H1 (cell line): ENCODE results near the gene TCFL5. TPM values are rescaled to one million over a fixed set of nuclear protein-coding genes. Genes with fewer than 3 reads are reported as not detected.

ENCODE experiments used
- CBX8 ChIP-seq: fragments of 300-800, 300-1000 bp; sonication (generic); IDR thresholded peaks from 2 replicates; pipeline ENCODE4 v1.7.1; 2016; ENCODE audit warnings: low read depth, low read length, borderline replicate concordance
- CHD2 ChIP-seq: IDR thresholded peaks from 2 replicates; pipeline ENCODE4 v1.6.1; 2012; ENCODE audit warnings: low read length, improper control_type of control experiment
- FOSL1 ChIP-seq: IDR thresholded peaks from 2 replicates; pipeline ENCODE4 v1.6.1; 2011; ENCODE audit warnings: mild to moderate bottlenecking, low read depth, low read length, moderate library complexity; ENCODE audit not compliant: insufficient read depth
- JUND ChIP-seq: IDR thresholded peaks from 2 replicates; pipeline ENCODE4 v1.6.1; 2011; ENCODE audit warnings: mild to moderate bottlenecking, improper control_type of control experiment, low read length
- KDM1A ChIP-seq: fragments of 200-600, 300-600 bp; sonication (generic); IDR thresholded peaks from 2 replicates; pipeline ENCODE4 v1.7.1; 2016; ENCODE audit warnings: mild to moderate bottlenecking, low read length, borderline replicate concordance
- POLR2A ChIP-seq, 2 experiments: IDR thresholded peaks; 1 replicate in 1 of 2; 2 replicates in 1 of 2; pipeline ENCODE4 v1.6.1; 2011; ENCODE audit warnings: low read depth in 2 of 2, low read length in 2 of 2, mild to moderate bottlenecking in 2 of 2; ENCODE audit errors: control extremely low read depth in 1 of 2
- SP1 ChIP-seq: IDR thresholded peaks from 2 replicates; pipeline ENCODE4 v1.6.1; 2011; ENCODE audit warnings: low read depth, low read length
- YY1 ChIP-seq: IDR thresholded peaks from 2 replicates; pipeline ENCODE4 v1.6.1; 2011; ENCODE audit warnings: low read depth, mild to moderate bottlenecking, low read length
- polyA plus RNA-seq, 7 experiments: library from polyadenylated mRNA; depleted of rRNA in 3 of 7; stranded (reverse) in 5 of 7; unstranded in 2 of 7; fragments of >200 nt in 5 of 7; fragments of 200-250 nt in 2 of 7; gene quantifications; 1 replicate in 5 of 7; 2 replicates in 1 of 7; 4 replicates in 1 of 7; pipeline versions ENCODE4 v1.2.1 to v1.2.3, GENCODE V29; 2011 to 2013; ENCODE audit warnings: missing spikeins in 2 of 7, mixed read lengths in 2 of 7
- total RNA-seq: library from RNA; stranded (reverse); fragmentation: NEBNext Ultra II Directional; extraction: Animal tissue kit (Norgen Biotek cat#: 25700); gene quantifications from 2 replicates; pipeline ENCODE4 v1.2.1, GENCODE V29; 2021
- TF ChIP-seq, protein P1 (sequence below): fragments of 300-600 bp; sonication (generic); IDR thresholded peaks from 2 replicates; pipeline ENCODE4 v1.7.1; 2012; ENCODE audit warnings: low read length, moderate library complexity, mild to moderate bottlenecking, inconsistent platforms; ENCODE audit not compliant: insufficient replicate concordance
- TF ChIP-seq, protein P2 (sequence below): IDR thresholded peaks from 2 replicates; pipeline ENCODE4 v1.6.1; 2011; ENCODE audit warnings: low read length, improper control_type of control experiment
- TF ChIP-seq, protein P3 (sequence below): IDR thresholded peaks from 2 replicates; pipeline ENCODE4 v1.6.1; 2012; ENCODE audit warnings: inconsistent platforms

The TCFL5 gene
- total and polyA plus RNA-seq, 2 of the 8 experiments (the other 6 are each of a cell fraction or from before 2014, with no cell fraction given): 6.2 to 15.0 TPM

- TF ChIP-seq, protein P1, sequence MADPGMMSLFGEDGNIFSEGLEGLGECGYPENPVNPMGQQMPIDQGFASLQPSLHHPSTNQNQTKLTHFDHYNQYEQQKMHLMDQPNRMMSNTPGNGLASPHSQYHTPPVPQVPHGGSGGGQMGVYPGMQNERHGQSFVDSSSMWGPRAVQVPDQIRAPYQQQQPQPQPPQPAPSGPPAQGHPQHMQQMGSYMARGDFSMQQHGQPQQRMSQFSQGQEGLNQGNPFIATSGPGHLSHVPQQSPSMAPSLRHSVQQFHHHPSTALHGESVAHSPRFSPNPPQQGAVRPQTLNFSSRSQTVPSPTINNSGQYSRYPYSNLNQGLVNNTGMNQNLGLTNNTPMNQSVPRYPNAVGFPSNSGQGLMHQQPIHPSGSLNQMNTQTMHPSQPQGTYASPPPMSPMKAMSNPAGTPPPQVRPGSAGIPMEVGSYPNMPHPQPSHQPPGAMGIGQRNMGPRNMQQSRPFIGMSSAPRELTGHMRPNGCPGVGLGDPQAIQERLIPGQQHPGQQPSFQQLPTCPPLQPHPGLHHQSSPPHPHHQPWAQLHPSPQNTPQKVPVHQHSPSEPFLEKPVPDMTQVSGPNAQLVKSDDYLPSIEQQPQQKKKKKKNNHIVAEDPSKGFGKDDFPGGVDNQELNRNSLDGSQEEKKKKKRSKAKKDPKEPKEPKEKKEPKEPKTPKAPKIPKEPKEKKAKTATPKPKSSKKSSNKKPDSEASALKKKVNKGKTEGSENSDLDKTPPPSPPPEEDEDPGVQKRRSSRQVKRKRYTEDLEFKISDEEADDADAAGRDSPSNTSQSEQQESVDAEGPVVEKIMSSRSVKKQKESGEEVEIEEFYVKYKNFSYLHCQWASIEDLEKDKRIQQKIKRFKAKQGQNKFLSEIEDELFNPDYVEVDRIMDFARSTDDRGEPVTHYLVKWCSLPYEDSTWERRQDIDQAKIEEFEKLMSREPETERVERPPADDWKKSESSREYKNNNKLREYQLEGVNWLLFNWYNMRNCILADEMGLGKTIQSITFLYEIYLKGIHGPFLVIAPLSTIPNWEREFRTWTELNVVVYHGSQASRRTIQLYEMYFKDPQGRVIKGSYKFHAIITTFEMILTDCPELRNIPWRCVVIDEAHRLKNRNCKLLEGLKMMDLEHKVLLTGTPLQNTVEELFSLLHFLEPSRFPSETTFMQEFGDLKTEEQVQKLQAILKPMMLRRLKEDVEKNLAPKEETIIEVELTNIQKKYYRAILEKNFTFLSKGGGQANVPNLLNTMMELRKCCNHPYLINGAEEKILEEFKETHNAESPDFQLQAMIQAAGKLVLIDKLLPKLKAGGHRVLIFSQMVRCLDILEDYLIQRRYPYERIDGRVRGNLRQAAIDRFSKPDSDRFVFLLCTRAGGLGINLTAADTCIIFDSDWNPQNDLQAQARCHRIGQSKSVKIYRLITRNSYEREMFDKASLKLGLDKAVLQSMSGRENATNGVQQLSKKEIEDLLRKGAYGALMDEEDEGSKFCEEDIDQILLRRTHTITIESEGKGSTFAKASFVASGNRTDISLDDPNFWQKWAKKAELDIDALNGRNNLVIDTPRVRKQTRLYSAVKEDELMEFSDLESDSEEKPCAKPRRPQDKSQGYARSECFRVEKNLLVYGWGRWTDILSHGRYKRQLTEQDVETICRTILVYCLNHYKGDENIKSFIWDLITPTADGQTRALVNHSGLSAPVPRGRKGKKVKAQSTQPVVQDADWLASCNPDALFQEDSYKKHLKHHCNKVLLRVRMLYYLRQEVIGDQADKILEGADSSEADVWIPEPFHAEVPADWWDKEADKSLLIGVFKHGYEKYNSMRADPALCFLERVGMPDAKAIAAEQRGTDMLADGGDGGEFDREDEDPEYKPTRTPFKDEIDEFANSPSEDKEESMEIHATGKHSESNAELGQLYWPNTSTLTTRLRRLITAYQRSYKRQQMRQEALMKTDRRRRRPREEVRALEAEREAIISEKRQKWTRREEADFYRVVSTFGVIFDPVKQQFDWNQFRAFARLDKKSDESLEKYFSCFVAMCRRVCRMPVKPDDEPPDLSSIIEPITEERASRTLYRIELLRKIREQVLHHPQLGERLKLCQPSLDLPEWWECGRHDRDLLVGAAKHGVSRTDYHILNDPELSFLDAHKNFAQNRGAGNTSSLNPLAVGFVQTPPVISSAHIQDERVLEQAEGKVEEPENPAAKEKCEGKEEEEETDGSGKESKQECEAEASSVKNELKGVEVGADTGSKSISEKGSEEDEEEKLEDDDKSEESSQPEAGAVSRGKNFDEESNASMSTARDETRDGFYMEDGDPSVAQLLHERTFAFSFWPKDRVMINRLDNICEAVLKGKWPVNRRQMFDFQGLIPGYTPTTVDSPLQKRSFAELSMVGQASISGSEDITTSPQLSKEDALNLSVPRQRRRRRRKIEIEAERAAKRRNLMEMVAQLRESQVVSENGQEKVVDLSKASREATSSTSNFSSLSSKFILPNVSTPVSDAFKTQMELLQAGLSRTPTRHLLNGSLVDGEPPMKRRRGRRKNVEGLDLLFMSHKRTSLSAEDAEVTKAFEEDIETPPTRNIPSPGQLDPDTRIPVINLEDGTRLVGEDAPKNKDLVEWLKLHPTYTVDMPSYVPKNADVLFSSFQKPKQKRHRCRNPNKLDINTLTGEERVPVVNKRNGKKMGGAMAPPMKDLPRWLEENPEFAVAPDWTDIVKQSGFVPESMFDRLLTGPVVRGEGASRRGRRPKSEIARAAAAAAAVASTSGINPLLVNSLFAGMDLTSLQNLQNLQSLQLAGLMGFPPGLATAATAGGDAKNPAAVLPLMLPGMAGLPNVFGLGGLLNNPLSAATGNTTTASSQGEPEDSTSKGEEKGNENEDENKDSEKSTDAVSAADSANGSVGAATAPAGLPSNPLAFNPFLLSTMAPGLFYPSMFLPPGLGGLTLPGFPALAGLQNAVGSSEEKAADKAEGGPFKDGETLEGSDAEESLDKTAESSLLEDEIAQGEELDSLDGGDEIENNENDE: no peak
- TF ChIP-seq FOSL1 (no peak), YY1 (no peak), KDM1A (no peak), SP1 (no peak), JUND (no peak), POLR2A (IDR thresholded peaks at IDR 0.05; ENCODE audit: control extremely low read depth in 1 of 2, low read depth in 2 of 2, low read length in 2 of 2) (no peak), CHD2 (no peak), CBX8 (no peak)
- TF ChIP-seq, protein P2, sequence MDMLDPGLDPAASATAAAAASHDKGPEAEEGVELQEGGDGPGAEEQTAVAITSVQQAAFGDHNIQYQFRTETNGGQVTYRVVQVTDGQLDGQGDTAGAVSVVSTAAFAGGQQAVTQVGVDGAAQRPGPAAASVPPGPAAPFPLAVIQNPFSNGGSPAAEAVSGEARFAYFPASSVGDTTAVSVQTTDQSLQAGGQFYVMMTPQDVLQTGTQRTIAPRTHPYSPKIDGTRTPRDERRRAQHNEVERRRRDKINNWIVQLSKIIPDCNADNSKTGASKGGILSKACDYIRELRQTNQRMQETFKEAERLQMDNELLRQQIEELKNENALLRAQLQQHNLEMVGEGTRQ: no peak
- TF ChIP-seq, protein P3, sequence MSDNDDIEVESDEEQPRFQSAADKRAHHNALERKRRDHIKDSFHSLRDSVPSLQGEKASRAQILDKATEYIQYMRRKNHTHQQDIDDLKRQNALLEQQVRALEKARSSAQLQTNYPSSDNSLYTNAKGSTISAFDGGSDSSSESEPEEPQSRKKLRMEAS: no peak
Measured at GRCh38 chr20:62805155-62805710, 56.4 kb downstream of the TCFL5 start (continued).
